Choroid plexus epithelial cell (primary cell): Measurements from ENCODE around the gene MSANTD1.

Experiments used
- DNase-seq: peaks from one replicate; pipeline ENCODE4 v3.0.0-alpha.2; 2010; ENCODE audit warnings: low read depth
- H3K4me3 ChIP-seq: 2 replicates; pipeline ENCODE4 v1.5.1; 2011; ENCODE audit warnings: low read depth, mild to moderate bottlenecking, control low read depth, low read length, moderate library complexity
- TF ChIP-seq, protein P1 (sequence below): conservative IDR thresholded peaks from 2 replicates; pipeline ENCODE4 v1.5.1; 2011; ENCODE audit warnings: low read depth, mild to moderate bottlenecking, control low read depth, inconsistent platforms, low read length, moderate library complexity

MSANTD1 gene

DNA sequence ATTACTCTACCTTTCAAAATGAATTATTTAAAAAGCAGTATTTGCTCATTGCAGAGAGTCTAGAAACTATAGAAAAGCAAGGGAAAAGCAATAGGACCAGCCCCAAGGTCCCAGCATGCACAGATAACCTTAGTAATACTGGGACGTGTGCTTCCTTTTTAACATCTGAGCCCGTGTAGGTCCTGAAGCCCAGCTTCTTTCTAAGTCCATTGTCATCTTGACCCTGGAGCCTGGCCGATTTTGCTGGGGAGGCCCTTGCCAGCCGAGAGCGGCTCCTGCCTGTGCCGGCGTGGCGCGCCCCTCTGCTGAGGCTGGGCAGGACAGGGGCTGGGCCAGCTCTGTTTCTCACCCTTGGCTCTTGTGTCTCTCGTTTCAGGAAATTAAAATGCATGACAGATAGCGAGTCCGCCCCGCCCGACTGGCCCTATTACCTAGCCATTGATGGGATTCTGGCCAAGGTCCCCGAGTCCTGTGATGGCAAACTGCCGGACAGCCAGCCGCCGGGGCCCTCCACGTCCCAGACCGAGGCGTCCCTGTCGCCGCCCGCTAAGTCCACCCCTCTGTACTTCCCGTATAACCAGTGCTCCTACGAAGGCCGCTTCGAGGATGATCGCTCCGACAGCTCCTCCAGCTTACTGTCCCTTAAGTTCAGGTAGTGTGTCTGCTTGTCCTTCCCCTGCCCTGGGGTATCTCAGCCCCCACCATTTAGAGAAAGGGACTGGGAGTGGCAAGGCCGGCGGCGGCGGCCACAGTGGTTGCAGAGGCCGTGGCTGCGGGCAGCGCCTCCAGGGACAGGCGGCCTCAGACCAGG, 4.1 kb downstream of the MSANTD1 start:
- no peak overlapping the region for H3K4me3 ChIP-seq
- TF ChIP-seq, protein P1, sequence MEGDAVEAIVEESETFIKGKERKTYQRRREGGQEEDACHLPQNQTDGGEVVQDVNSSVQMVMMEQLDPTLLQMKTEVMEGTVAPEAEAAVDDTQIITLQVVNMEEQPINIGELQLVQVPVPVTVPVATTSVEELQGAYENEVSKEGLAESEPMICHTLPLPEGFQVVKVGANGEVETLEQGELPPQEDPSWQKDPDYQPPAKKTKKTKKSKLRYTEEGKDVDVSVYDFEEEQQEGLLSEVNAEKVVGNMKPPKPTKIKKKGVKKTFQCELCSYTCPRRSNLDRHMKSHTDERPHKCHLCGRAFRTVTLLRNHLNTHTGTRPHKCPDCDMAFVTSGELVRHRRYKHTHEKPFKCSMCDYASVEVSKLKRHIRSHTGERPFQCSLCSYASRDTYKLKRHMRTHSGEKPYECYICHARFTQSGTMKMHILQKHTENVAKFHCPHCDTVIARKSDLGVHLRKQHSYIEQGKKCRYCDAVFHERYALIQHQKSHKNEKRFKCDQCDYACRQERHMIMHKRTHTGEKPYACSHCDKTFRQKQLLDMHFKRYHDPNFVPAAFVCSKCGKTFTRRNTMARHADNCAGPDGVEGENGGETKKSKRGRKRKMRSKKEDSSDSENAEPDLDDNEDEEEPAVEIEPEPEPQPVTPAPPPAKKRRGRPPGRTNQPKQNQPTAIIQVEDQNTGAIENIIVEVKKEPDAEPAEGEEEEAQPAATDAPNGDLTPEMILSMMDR: no peak
- DNase-seq: no peak

DNA sequence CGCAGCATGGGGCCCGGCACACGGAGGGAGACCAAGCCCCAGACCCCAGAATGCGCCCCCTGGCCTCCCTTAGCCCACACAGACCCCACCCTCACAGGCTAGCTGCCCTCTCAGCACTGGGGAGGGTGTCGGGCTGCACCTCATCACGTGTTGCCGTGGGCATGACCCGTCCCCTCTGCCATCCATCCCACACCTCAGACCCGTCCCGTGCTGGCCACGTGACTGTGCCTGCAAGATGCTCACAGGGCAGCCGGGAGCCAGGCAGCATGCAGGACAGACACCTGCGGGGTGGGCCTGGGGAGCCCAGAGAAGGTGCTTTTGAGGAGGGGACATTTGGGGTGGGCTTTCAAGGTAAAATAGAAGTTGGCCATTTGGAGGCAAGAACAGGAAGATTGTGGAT, 4.8 kb downstream of the MSANTD1 start:
- no peak for DNase-seq
- TF ChIP-seq, protein P1: no peak
- H3K4me3 ChIP-seq: no peak overlapping the region

DNA sequence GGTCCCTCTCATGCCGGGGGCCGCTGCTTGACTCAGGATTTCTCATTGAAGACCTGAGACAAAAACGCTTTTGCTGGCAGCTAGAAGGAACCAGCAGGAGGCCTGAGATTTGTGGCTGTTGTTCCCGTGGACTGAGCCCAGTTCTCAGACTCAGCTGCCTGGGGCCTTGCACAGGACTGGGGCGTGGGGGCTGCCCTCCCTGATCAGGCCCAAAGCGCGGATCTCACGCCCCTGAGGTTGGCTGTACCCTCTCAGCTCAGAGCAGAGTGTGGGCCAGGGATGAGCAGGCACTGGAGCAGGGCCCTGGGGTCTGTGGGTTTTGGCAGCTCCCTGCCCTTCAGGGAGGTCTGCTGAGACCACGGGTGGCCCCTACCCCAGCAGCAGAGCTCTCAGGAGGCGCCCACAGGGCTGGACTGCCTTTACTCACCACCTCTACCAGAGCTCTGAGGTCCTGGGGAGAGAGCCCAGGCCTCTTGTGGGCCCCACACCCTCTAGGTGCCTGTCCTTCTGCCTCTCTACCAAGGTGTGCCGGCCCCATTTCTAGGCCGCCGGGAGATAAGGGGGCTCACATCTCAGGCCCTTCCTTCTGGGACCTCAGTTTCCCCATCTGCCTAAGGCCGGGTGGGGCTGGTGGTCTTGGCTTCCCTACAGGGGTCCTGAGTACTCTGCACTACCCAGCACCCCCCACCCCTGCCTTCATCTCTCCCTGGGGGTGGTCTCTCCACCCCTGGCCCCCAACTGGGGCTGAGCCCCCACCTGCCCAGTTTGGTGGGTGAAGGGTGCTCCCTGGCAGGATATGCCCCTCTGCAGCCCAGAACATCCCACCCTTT, 5.6 kb downstream of the MSANTD1 start:
- TF ChIP-seq, protein P1: no peak
- DNase-seq: no peak
- no peak overlapping the region for H3K4me3 ChIP-seq

DNA sequence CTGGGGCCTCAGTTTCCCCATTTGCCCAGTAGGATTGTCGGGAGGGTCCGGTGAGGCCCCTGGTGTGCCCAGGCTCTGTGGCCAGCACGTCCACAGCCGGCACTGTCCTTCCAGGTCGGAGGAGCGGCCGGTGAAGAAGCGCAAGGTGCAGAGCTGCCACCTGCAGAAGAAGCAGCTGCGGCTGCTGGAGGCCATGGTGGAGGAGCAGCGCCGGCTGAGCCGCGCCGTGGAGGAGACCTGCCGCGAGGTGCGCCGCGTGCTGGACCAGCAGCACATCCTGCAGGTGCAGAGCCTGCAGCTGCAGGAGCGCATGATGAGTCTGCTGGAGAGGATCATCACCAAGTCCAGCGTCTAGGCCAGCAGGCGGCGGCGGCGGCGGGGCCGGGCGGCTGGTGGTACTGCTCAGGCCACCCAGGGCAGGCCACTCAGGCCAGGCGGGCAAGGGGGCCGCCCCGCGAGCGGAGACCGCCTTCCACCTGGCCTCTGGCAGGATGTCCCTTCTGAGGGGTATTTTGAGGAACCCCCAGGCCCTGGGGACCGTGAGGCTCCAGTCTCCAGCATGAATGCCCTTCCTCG, 6.7 kb downstream of the MSANTD1 start:
- TF ChIP-seq, protein P1: no peak
- H3K4me3 ChIP-seq: no peak overlapping the region
- no peak for DNase-seq

DNA sequence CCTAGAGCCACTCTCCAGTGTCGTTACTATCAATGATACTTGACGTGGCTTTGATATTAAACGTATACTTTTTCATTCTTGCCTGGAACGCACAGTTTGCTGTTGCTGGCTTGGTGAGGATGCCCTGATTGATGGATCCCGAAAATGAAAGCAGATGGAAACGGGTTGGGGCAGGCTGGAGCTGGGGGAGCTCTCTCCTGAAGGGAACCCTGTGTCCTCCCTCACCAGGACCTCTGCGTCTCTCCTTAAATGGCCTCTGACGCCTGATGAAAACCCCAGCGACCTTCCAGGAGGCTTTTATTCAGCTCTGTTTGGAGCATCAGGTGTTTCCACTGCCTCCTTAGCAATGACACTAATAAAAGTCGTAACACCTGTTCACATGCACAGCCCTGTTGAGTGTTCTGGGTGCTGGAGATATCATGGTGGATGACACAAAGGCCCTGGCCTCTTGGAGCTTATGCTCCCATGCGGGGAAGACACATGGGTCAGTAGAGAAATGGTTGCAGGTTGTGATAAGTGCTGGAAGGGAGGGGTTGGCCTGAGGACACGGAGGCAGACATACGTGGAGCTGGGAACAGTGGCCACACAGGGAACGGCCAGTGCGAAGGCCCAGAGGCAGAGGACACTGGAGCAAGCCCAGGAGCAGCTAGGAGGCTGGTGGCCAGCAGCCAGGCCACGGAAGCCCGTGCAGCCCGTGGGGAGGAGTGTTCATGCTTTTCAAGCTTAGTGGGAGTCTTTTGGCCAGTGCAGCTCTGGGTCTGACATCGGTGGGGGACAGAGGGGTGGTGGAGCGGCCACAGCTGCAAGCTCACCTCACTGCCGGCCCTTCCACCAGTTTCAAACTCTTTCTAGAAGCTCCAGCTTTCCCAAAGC, 7.5 kb downstream of the MSANTD1 start:
- H3K4me3 ChIP-seq: no peak overlapping the region
- DNase-seq: no peak
- TF ChIP-seq, protein P1: no peak

DNA sequence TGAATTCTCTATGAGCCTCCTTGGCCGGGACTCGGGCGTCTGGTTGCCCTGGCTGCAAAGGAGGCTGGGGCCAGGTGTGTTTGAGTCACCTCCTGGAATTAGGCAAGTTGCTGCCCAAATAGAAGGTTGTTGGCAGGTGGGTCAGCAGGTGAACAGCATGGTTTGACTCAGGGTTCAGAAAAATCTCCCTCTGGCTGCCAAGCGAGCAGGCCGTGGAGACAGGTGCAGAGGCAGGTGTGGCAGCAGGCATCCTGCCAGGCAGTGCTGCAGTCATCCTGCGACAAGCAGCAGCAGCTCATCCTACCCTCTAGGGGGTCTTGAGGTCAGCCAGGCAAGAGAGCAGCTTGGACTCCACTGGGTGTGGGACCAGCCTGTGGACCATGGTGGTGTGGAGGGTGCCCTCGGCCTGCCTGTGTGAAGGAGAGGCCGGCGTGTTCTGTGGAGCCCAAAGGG, 8.2 kb downstream of the MSANTD1 start:
- TF ChIP-seq, protein P1: no peak
- DNase-seq: no peak
- no peak overlapping the region for H3K4me3 ChIP-seq
